T-helper 2 cell (primary cell): ENCODE data around the gene TMEM129.
A peak's percentile ranks its signal among the peaks of the same experiment; 100 is the strongest.
"Not testable (repeated sequence)": the region's sequence is repeated elsewhere in the genome, so short reads cannot be mapped to it uniquely, and the experiment has no call there.

Source experiments
- DNase-seq, 5 experiments: peaks; one replicate each; pipeline versions ENCODE4 v3.0.0 to v3.0.0-alpha.2; 2012 to 2022

TMEM129 gene

GRCh38 chr4:1720163-1720983 lies 750 bp downstream of the TMEM129 start:
- peak in 4 of 5 experiments; percentile 8 to 70 (median 32) for DNase-seq

DNA sequence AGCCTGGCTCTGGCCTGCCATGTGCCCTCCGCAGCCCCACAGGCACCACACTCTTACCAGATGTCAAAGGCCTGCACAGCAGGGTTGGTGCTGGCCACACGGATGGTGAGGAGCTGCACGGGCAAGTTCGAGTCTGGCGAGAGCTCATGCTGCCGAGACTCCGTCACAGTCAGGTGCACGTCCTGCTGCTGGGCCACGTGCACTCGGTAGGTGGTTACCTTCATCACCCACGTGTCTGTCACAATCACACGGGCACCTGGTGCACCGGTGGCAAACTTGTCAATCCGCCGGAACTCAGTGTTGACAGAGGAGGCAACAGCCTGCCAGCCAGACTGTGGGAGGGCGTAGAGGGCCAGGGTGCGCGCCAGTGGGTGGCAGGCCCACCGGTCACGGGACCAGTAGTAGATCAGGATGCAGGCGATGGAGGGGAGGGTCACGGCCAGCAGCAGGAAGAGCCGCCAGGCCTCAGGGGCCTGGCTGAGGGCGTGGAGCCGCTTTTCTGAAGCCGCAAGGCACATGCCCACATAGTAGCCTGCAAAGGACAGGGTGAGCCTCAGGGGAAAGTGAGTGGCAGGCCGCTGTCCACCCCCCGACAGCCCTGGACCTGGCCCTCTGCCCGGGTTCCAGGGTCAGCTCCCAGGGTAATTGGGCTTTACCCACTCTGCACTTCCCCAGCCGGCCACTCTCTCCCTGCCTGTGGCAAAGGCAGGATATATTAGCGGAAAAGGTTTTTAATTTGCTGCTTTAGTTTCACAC lies 2.9 kb downstream of the TMEM129 start:
- no peak for DNase-seq

DNA sequence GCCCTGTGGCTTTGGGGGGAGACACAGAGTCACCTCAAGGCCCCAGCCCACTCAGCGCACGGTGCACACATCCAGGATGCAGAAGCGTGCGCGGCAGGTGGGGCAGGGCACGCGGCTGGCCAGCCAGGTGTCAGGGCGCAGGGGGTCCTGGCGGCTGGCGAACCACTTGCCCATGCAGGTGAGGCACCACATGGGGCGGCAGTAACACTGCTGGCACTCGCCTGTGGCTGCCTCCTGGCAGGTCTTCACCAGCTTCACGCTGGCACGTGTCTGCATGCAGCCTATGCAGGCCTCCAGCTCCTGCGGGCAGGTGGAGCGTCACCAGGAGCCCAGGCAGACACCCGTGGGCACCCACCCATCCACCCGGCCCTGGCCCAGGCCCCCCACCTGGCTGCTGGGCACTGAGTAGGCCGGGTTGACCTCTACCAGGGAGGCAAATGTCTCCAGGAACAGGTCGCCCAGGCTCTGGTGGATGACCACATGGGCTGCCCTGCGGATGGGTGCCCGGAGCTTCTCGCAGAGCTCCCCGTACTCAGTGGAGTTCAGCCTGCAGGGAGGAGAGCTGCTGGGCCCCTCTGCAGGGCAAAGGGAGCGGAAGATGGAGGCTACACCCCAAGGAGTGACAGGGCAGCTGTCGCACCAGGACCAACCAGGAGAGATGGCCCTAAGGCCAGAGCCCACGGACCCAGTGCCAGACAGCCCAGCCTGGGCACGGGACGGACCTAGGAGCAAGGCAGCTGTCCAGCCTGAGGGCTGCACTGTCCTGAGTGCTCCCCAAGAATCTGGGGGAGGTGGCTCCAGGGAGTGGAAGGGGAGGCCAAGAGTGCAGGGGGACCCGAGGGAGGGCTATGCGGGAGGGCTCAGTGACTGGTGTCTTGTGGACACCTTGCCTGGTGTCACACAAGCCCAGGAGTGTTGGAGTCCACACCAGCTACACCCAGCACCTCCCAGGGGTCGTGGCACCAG lies 3.7 kb downstream of the TMEM129 start:
- DNase-seq: no peak

DNA sequence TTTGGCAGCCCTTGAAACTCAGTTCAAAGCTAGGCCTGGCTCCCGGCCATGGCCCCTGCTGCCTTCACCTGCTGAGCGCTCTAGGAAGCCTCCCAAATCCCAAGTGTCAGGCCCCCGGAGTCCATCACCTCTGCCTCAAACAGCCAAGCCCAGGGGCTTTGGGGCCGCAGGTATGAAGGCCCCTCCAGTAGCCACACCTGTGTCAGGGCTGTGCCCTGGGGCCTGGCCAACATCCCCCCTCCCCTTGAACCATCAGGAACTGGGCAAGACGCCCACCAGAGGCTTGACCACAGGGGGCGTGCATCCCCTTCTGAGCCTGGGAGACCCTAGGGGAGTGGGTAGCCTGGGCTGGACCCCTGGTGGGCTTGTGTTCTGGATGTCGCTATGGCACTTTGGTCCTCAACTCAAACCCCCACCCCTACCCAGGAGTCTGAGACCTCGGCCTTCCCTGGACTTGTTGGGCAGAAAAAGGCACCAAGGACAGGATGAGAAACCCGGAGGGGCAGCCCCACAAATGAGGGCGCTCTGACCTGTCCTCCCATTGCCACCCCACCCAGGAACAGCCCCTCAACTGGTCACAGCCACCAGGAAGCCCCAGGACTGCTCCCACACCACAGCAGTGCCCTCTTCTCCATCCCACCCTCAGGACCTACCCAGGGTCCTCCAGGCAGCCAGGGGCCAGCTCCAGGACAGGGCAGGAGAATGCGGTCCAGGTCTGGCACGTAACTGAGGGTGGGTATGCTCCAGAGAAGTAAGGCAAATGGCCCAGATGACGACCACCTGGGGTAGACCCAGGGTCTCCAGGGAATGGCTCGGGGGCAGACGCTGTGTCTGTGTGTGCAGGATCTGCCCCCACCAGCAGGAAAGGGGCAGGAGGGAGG lies 4.8 kb downstream of the TMEM129 start:
- no peak for DNase-seq

GRCh38 chr4:1715002-1715758 lies 5.9 kb downstream of the TMEM129 start:
- no peak for DNase-seq

- peak in 1 of 5 experiments; percentile 58 for DNase-seq
Measured at GRCh38 chr4:1714303-1715001, 6.7 kb downstream of the TMEM129 start.

DNA sequence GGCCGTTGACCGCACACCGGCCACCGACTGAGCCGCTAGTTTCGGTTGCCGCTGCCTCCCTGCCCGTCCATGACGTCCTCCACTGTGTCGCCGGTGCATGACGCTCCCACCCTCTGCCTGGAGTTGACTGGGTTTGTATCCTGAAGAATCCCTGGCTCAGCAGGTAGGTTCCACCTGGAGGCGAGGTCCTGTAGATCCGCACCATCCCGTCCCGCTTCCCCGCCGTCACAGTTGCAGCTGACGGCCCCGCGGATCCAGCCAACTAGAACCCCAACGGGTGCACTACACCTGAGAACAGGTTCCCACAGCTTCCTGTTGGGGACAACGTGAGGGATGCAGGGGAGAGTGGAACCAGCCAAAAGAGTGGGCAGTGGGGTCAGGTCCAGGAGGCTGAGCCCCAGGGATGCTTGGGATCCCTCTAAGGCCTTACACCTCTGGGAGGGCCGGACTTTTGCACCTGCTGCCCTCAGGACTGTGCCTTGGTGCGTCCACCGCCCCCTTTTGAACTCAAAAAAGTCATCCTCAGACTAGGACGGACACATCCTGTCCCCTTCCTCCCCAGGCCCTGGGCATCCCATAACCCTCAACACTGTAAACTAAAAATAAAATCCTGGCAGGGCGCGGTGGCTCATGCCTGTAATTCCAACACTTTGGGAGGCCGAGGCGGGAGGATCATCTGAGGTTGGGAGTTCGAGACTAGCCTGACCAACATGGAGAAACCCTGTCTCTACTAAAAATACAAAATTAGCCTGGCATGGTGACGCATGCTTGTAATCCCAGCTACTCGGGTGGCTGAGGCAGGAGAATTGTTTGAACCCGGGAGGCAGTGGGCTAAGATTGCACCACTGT lies 7.9 kb downstream of the TMEM129 start:
- no peak for DNase-seq

GRCh38 chr4:1712216-1713002 lies 8.7 kb downstream of the TMEM129 start, which contains the start of gene SLBP:
Gene SLBP, minus strand, starts transcription at chr4:1712319. Its CDS starts 131 bp downstream, at chr4:1712188.
- DNase-seq: peak; percentile 97 to 99 (median 99)

DNA sequence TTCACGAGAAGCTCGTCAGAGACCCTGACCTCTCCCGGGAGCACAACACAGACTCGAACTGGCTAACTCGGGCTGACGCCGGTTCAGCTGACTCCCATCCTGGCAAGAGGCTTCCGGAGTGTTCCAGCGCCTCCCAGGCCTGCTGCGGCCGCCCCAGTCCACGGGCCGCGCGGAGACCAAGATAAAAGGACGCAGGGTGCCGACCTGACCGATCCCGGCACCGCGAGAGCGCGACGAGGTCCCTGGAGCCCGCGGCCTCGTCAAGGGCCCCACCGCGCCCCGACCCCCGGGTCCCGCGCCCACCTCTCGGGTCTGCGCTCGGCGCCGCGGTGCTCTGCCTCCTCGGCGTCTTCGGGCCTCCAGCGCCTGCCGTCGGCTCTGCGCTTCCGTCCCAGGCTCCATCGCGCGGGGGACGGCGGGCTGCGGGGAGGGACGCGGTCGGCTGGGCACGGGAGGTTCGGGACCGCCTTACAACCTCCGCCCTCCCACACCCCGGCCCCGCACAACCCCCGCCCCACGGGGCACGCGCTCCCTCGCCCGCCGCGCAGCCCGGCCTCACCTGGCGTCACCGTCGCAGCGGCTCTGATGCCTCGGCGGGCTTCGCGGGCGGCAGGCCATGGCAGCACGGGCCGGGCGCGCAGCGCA lies 9.4 kb downstream of the TMEM129 start:
- DNase-seq: peak in 3 of 5 experiments; percentile 20 to 52 (median 29)

DNA sequence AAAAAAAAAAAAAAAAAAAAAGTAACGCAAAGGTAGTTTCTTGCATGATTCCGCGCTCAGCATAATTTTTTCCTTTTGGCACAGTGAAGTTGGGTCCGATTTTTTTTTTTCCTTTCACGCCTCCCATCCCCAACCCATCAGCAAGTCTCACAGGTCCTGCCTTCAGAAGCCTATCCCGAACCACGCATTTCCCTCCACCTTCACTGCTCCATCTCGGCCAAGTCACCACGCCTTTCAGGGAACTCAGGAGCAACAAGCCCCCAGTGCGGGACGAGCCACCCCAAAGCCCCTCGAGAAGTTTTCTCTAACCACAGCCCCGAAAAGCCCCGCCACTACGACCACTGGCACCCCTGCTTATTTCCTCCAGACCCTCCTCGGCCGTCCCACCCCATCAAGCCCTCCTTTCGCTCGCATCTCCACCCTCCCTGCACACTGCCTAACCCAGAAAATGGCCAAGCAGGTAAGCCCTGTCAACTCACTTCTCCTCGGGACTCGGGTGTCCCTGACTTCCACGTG lies 10.0 kb downstream of the TMEM129 start:
- no peak for DNase-seq

DNA sequence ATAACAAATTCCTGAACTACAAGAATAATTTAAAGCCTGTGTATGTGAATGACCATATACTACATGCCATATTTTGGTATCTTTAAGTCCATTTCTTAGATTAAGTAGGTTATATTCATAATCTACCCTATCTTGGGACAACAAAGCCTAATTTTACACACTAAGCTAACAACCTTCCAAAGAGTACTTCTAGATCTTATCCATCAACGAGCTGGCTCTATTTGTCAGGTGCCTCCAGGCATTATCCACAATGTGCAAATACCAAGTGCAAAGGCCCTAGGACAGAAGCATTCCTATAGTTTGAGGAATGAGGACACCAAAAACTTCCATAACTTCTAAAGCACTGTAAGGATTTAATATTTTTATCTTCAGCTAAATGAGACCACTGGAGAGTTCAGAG lies 12.5 kb downstream of the TMEM129 start:
- no peak for DNase-seq

DNA sequence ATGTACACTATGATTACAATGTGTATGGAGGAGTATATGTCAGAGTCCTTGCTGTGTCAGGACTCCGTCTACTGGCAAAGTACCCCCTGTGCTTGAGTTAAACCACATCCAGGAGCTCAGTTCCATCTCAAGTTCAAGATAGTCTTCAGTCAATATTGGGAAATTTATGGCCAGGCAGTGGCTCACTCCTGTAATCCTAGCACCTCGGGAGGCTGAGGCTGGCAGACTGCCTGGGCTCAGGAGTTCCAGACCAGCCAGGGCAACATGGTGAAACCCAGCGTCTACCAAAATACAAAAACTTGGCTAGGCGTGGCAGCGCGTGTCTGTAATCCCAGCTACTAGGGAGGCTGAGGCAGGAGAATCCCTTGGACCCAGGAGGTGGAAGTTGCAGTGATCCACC lies 14.8 kb downstream of the TMEM129 start:
- no peak for DNase-seq

DNA sequence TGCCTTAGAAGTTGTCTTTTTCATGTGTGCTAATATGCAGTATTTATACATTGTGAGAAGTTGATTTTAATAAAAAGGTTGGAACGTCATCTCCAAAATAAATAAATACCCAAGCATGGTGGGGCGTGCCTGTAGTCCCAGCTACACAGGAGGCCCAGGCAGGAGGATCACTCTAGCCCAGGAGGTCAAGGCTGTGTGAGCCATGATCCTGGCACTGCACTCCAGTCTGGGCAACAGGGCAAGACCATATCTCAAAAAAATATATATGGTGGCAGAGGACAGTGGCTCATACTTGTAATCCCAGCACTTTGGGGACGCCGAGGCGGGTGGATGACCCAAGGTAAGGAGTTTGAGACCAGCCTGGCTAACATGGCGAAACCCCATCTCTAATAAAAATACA lies 15.4 kb downstream of the TMEM129 start:
- no peak for DNase-seq

DNA sequence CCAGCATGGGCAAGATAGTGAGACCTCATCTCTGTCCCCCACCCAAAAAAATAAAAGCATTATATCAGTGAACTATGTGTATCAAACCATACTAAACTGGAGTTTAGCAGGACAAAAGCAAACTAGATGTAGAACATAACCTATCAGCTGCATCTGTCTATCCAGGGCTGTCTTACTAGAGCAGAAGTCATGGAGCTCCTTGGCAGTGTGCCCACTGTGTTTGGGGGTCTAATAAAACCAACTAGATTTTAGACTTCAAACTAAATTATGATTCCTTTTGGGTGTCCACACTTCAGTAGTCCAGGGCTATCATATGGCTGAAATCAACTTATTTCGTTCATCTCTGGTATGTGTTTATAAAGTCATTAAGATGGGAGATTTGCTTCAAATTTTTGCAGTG lies 17.3 kb downstream of the TMEM129 start:
- DNase-seq: no peak

DNA sequence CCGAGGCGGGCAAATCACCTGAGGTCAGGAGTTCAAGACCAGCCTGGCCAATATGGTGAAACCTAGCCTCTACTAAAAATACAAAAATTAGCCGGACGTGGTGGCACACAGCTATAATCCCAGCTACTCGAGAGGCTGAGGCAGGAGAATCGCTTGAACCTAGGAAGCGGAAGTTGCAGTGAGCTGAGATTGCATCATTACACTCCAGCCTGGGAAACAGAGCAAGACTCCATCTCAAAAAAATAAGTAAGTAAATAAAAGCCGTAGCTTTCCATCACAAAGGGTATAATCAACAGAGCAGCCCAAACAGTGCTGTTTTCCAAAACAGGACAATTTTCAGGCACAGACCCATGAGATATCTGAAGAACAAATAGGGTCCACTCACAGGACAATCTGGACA lies 19.5 kb downstream of the TMEM129 start:
- DNase-seq: not testable (repeated sequence)

- no peak for DNase-seq
Measured at GRCh38 chr4:1695913-1696312, 25.2 kb downstream of the TMEM129 start.

DNA sequence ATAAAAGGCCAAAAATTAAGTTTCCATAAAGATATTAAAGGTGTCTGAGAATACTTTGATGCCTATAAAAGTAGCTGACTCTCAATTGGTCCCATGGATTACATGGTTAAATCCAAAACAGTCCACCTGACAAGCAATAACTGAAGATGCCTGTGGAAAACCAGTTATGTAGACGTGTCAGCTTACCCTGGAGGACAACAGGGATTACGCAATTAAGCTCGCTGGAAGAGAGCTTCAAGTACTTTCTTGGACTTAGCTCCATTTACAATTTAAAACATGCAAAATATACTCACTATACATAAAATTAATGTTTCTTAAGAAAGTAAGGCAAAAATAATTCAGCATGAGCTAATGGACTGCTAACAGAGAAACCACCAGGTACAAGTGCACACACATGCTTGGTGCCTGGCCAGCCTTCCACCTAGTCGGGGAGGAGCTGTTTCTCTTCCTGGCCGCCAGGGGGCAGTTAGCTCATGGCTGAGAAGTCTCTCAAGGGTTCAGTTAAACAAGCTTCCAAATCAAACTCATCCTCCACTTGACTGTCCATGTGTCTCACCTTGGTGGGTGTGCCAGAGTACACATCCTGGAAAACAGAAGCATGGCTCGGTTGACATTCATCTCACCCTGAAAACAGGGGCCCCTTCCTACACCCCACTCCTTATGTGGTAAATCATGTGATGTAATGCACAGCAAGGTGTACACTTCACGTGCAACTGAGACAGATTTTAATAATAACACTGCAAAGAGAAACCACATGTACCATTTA lies 27.8 kb downstream of the TMEM129 start:
- DNase-seq: peak; percentile 55 to 85 (median 64)
